GM21515 (cell line): ENCODE measurements around the gene MACROD2.

Source experiments
- ATAC-seq: cut with Tn5 transposase; IDR thresholded peaks from one replicate; pipeline ENCODE4 v1.9.1; 2021; ENCODE audit not compliant: unreplicated experiment

MACROD2 gene

GRCh38 chr20:15449061-15449460, 1453.7 kb downstream of the MACROD2 start:
- ATAC-seq = no peak

DNA sequence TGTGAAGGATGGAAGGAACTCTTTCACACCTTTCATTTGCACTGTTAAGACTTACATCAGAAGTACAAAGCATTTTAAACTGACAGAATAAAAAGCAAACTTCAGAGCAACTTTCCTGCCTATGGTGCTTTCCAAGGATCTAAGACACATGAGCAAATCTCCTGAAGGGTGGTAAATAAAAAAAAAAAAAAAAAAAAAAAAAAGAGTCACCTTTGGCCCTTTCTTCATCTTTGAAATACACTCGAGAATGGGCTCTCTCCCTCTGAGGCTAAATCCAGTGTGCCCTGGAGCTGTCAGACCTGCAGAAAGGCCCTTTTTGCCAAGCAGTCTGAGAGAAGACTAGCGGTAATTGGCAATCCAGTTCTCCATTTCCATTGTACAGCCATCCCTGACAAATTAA, 1455.9 kb downstream of the MACROD2 start:
- ATAC-seq = no peak

DNA sequence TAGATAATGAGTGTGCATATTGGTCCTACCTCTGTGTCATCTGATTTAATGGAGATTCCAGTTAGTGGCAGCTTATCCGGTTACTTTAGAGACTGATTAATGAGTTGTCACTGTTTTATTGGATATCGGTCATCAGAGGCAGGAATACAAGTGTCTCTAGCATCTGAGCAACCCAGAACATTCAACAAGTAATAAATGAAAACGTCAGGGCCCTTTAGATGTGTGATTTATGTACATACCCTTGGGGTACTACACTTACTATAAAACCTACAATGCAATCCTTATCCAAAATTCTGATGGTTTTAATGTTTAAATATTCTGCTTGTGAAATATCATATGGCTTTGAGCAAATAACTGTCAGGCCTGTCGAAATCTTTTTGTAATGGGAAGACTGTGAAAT, 1460.0 kb downstream of the MACROD2 start:
- no peak for ATAC-seq

DNA sequence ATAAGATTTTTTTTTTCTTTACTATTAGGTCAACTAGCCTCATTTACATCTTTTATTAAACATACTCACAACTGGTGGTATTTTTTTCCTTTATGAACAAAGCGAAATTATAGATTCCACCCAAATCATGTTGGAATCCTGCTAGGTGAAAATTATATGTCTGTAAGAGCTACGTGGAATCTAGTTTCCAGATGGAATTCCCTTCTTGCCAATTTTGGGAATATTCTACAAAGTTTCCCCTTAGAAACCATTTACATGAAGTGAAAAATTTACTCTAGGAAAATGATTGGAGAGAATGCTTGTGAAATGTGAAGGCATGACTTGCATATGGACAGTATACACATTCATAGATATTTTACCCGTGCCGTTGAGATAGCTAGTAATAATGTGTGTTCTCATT, 1466.6 kb downstream of the MACROD2 start:
- no peak for ATAC-seq

DNA sequence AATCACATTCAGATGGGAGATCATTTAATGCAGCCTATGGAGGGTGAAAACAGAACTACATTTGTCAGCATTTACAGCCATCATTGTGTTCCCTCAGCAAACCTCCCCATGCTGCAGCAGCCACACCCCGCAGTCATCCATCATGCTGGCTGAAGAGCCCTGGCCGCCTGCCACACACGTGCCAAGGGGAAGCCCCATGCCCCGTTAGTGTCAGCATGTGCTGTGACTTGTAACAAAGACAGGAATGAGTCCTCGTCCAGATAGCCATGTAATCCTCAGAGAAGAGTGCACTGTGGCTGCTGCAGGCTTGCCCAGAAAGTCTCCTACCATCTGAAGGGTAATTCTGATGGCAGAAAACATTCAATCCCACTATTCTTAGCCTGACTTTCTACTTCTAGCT, 1480.2 kb downstream of the MACROD2 start:
- no peak for ATAC-seq

DNA sequence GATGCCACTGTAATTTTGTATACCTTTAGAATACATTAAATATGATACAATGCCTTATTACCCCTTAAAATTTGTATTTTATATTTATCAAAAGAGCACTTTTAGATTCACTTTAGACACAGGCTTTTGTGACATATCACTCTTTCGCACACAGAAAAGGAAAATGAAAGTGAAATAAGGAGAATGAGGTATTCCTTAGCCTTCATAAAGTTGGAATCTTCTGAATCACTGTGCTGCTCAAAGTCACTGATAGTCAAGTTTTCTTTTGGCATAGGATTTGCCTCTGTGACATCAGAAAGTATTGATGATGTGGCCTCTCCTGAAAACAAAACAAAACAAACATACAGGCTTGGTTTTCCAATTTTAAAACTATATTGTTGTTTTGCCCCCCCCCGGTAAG, 1480.9 kb downstream of the MACROD2 start:
- no peak for ATAC-seq

- ATAC-seq = no peak
Measured at GRCh38 chr20:15476781-15477180, 1481.5 kb downstream of the MACROD2 start.

- ATAC-seq = no peak
Measured at GRCh38 chr20:15482525-15482924, 1487.2 kb downstream of the MACROD2 start.

DNA sequence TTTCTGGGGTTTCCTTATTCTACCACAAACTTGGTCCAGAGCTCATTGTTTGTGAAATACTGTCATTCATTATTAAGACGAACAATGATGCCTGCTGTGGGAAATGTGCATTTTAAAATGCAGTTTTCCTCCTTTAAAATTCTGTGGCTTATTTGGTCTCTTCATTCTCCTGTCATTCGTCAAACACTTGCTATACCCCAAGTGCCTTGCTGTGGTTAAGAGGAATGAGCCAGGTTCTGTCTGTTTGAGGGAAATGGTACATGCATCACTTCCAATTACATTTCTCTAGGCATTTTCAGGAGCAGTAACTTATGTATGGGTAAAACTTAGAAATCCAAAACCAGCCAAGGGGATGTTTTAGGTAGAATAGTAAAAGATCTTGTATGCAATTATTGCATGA, 1490.2 kb downstream of the MACROD2 start:
- ATAC-seq = no peak

- no peak for ATAC-seq
Measured at GRCh38 chr20:15487030-15487429, 1491.7 kb downstream of the MACROD2 start.

GRCh38 chr20:15487682-15488081, 1492.4 kb downstream of the MACROD2 start:
- ATAC-seq = no peak

- no peak for ATAC-seq
Measured at GRCh38 chr20:15491575-15491974, 1496.3 kb downstream of the MACROD2 start.

GRCh38 chr20:15494851-15495250, 1499.5 kb downstream of the MACROD2 start:
- no peak for ATAC-seq

- no peak for ATAC-seq
Measured at GRCh38 chr20:15496501-15497039, 1501.3 kb downstream of the MACROD2 start.

DNA sequence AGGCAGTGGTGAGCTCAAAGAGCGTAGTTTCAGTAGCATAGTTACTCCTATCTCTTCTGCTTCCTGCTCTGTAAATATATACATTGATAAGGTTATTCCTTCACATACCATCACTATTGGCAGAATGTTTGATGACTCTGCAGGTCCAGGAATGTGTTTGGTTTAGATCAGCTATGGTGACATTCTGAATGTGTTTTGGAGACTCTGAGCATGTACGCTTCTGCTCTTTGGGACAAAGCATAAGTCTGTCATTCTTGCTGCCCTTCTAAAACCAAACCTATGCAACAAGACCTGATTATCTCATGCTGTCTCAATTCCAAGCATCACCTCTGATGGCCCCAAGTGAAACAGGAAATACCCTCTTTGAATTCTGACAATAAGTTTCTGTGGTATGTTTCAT, 1503.6 kb downstream of the MACROD2 start:
- ATAC-seq = no peak

- ATAC-seq = no peak
Measured at GRCh38 chr20:15506311-15506710, 1511.0 kb downstream of the MACROD2 start.

- no peak for ATAC-seq
Measured at GRCh38 chr20:15507151-15507550, 1511.8 kb downstream of the MACROD2 start.

GRCh38 chr20:15511551-15511950, 1516.2 kb downstream of the MACROD2 start:
- ATAC-seq = no peak

- no peak for ATAC-seq
Measured at GRCh38 chr20:15512916-15513315, 1517.6 kb downstream of the MACROD2 start.

- ATAC-seq = no peak
Measured at GRCh38 chr20:15515691-15516090, 1520.4 kb downstream of the MACROD2 start.

DNA sequence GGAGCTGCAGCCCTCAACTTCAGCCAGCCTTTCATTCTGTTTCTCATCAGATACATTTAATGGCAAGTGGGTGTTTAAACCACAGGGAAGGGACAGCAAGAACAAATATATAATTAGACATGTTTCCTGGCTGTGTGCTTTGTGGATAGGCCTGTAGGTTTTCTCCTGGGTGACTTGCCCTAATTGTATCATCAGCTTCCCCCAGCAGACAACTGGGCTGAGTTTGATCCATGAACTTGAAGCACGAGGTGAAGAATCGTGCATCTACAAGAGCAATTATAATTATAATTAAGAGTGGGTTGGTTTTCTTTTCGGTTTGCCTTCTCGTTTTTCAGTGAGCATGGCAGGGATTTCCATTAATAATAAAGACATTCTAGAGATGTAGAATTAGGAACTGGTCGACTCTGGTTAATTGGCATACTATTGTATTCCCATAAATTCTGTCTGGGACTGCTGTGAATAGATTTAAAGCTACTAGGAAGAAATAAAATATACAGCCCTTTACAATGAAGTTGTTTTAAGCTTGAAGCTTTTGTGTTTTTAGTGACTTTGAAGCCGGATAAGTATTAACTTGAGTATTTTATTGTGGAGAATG, 1525.7 kb downstream of the MACROD2 start:
- no peak for ATAC-seq

- no peak for ATAC-seq
Measured at GRCh38 chr20:15523400-15523799, 1528.1 kb downstream of the MACROD2 start.

- no peak for ATAC-seq
Measured at GRCh38 chr20:15528391-15529111, 1533.2 kb downstream of the MACROD2 start.
